Peyer's patch (tissue), 4 donors: ENCODE measurements around the gene EXTL1. TPM values are rescaled to one million over a fixed set of nuclear protein-coding genes. Genes with fewer than 3 reads are reported as not detected.

Source experiments
- DNase-seq, 3 donors: peaks; one replicate each; pipeline ENCODE4 v3.0.0-alpha.2; 2017 to 2019
- H3K27ac ChIP-seq, 4 donors: fragments of 200-600 bp; sonication (generic); one replicate each; pipeline ENCODE4 v1.5.1; 2016 to 2019
- H3K27me3 ChIP-seq, 2 donors: fragments of 200-600 bp; sonication (generic); one replicate each; pipeline ENCODE4 v1.5.1; 2019
- H3K36me3 ChIP-seq, 3 donors: fragments of 200-600 bp; sonication (generic); one replicate each; pipeline ENCODE4 v1.5.1; 2016 to 2019
- H3K4me1 ChIP-seq, 4 donors: fragments of 200-600 bp; sonication (generic); one replicate each; pipeline ENCODE4 v1.5.1; 2016 to 2019
- H3K4me3 ChIP-seq, 4 donors: fragments of 200-600 bp; sonication (generic); 1 replicate in 3 of 4; 2 replicates in 1 of 4; pipeline ENCODE4 v1.5.1; 2016 to 2019; ENCODE audit warnings: mild to moderate bottlenecking in 1 of 4
- H3K9me3 ChIP-seq, 4 donors: fragments of 200-600 bp; sonication (generic); one replicate each; pipeline ENCODE4 v1.5.1; 2016 to 2019; ENCODE audit warnings: mild to moderate bottlenecking in 1 of 4
- CTCF ChIP-seq, 6 experiments: fragments of 450-650 bp in 4 of 6; fragments of 200-600 bp in 2 of 6; sonication (generic) in 1 of 6; IDR thresholded peaks; one replicate each; pipeline ENCODE4 v1.5.1; 2017 to 2019; ENCODE audit warnings: antibody characterized with exemption in 6 of 6, mild to moderate bottlenecking in 3 of 6, moderate library complexity in 1 of 6
- POLR2A ChIP-seq, 2 donors: fragments of 450-650 bp; IDR thresholded peaks; one replicate each; pipeline ENCODE4 v1.5.1; 2017; ENCODE audit warnings: antibody characterized with exemption in 2 of 2, mild to moderate bottlenecking in 2 of 2, moderate library complexity in 2 of 2
- total RNA-seq, 4 donors: library from RNA; depleted of rRNA; stranded (reverse); fragments of >200 nt; gene quantifications; one replicate each; pipeline ENCODE4 v1.1.0, GENCODE V29; 2016

Gene EXTL1
- total RNA-seq, 4 donors from 2014 or later = not detected

- H3K9me3 ChIP-seq = no peaks in the 10 kb centered on the region
- no peak for DNase-seq
- TF ChIP-seq POLR2A (IDR thresholded peaks at IDR 0.05) (no peak), CTCF (IDR thresholded peaks at IDR 0.05) (no peak)
Measured at GRCh38 chr1:26003262-26003661, 18.3 kb upstream of the EXTL1 start.

GRCh38 chr1:26003756-26004155 is 17.8 kb upstream of the EXTL1 start:
- H3K27ac ChIP-seq = no peak overlapping the region

More at GRCh38 chr1:26003262-26003661, 18.3 kb upstream of the EXTL1 start:
- Histone ChIP-seq H3K27ac (no peak overlapping the region), H3K36me3 (no peaks in the 10 kb centered on the region), H3K4me3 (no peak overlapping the region), H3K4me1 (peaks cover 0 to 6% (median 0%) of the 10 kb centered on the region in 4 donors), H3K27me3 (no peaks in the 10 kb centered on the region)

GRCh38 chr1:26005434-26006105 is 16.0 kb upstream of the EXTL1 start:
- H3K36me3 ChIP-seq = no peaks in the 10 kb centered on the region
- H3K27me3 ChIP-seq = no peaks in the 10 kb centered on the region
- TF ChIP-seq CTCF (IDR thresholded peaks at IDR 0.05) (no peak), POLR2A (IDR thresholded peaks at IDR 0.05) (no peak)
- H3K4me3 ChIP-seq = no peak overlapping the region
- no peaks in the 10 kb centered on the region for H3K9me3 ChIP-seq
- H3K27ac ChIP-seq = no peak overlapping the region
- DNase-seq = no peak
- H3K4me1 ChIP-seq = no peaks in the 10 kb centered on the region

More at GRCh38 chr1:26003756-26004155, 17.8 kb upstream of the EXTL1 start:
- Histone ChIP-seq H3K36me3 (no peaks in the 10 kb centered on the region), H3K27me3 (no peaks in the 10 kb centered on the region), H3K9me3 (no peaks in the 10 kb centered on the region), H3K4me1 (peaks cover 0 to under 1% (median 0%) of the 10 kb centered on the region in 4 donors), H3K4me3 (no peak overlapping the region)
- TF ChIP-seq CTCF (IDR thresholded peaks at IDR 0.05) (no peak), POLR2A (IDR thresholded peaks at IDR 0.05) (no peak)
- no peak for DNase-seq

GRCh38 chr1:26006710-26007109 is 14.9 kb upstream of the EXTL1 start:
- Histone ChIP-seq H3K36me3 (no peaks in the 10 kb centered on the region), H3K9me3 (no peaks in the 10 kb centered on the region), H3K4me1 (no peaks in the 10 kb centered on the region), H3K27ac (no peak overlapping the region), H3K4me3 (no peak overlapping the region), H3K27me3 (no peaks in the 10 kb centered on the region)
- DNase-seq = no peak
- TF ChIP-seq POLR2A (IDR thresholded peaks at IDR 0.05) (no peak), CTCF (IDR thresholded peaks at IDR 0.05) (no peak)

- TF ChIP-seq CTCF (IDR thresholded peaks at IDR 0.05) (no peak), POLR2A (IDR thresholded peaks at IDR 0.05) (no peak)
- Histone ChIP-seq H3K27me3 (no peaks in the 10 kb centered on the region), H3K27ac (no peak overlapping the region), H3K9me3 (no peaks in the 10 kb centered on the region), H3K4me1 (no peaks in the 10 kb centered on the region), H3K4me3 (no peak overlapping the region), H3K36me3 (no peaks in the 10 kb centered on the region)
- DNase-seq = no peak
Measured at GRCh38 chr1:26009796-26010447, 11.7 kb upstream of the EXTL1 start.
